Spinal cord (tissue), 10 donors: Measurements from ENCODE around the gene JPT1. TPM values are rescaled to one million over a fixed set of nuclear protein-coding genes. Genes with fewer than 3 reads are reported as not detected.

ENCODE experiments used
- DNase-seq, 6 donors: peaks; one replicate each; pipeline versions ENCODE4 v3.0.0 to v3.0.0-alpha.2; 2013 to 2015; ENCODE audit warnings: low spot score in 6 of 6, low read depth in 4 of 6
- H3K27ac ChIP-seq: one replicate; pipeline ENCODE4 v1.5.1; 2013; ENCODE audit warnings: low read depth, low read length, control low read depth
- H3K27me3 ChIP-seq: one replicate; pipeline ENCODE4 v1.6.1; 2013; ENCODE audit warnings: low read length; ENCODE audit not compliant: control insufficient read depth, insufficient read depth
- H3K36me3 ChIP-seq: one replicate; pipeline ENCODE4 v1.6.1; 2013; ENCODE audit warnings: low read length; ENCODE audit not compliant: control insufficient read depth, insufficient read depth
- H3K4me1 ChIP-seq: one replicate; pipeline ENCODE4 v1.6.1; 2013; ENCODE audit warnings: low read length; ENCODE audit not compliant: control insufficient read depth, insufficient read depth
- H3K4me3 ChIP-seq: one replicate; pipeline ENCODE4 v1.5.1; 2013; ENCODE audit warnings: low read depth, low read length, control low read depth
- H3K9me3 ChIP-seq: one replicate; pipeline ENCODE4 v1.6.1; 2013; ENCODE audit warnings: low read length; ENCODE audit not compliant: control insufficient read depth, insufficient read depth
- WGBS: methylation state at CpG from one replicate; pipeline ENCODE4 v1.1.5; 2013; ENCODE audit warnings: missing lambda C conversion rate; ENCODE audit not compliant: insufficient coverage; 5-methylcytosine and 5-hydroxymethylcytosine counted together
- long read RNA-seq, 4 donors: transcript quantifications; one replicate each; lab custom pipeline, GENCODE V29; 2026
- polyA plus RNA-seq, 2 donors: library from polyadenylated mRNA; unstranded; fragments of 120-200 nt; gene quantifications; one replicate each; pipeline ENCODE4 v1.2.1, GENCODE V29; 2013; ENCODE audit not compliant: insufficient read length in 2 of 2
- total RNA-seq, 2 donors: library from RNA; depleted of rRNA in 1 of 2; stranded (reverse); fragments of 120-200 nt in 1 of 2; fragments of >200 nt in 1 of 2; gene quantifications; one replicate each; pipeline versions ENCODE4 v1.2.3 to v1.2.4, GENCODE V29; 2013 to 2014
- donor health status: healthy.

The JPT1 gene
- 100 to 1,000 TPM in 1 of 2 donors, 10 to 100 TPM in 1; 79.8 to 116 TPM for total RNA-seq
- 100 to 1,000 TPM; 319 to 353 TPM for polyA plus RNA-seq
- long read RNA-seq, donor 1, partial matches to known transcripts, result 8 of 65 reads
- long read RNA-seq, donor 1, other reads (novel, unspliced or antisense), result 56 of 65 reads
- long read RNA-seq, donor 2, partial matches to known transcripts, result 0 of 32 reads
- long read RNA-seq, donor 2, other reads (novel, unspliced or antisense), result 32 of 32 reads
- long read RNA-seq, donor 3, partial matches to known transcripts, result 0 of 44 reads
- long read RNA-seq, donor 3, other reads (novel, unspliced or antisense), result 44 of 44 reads
- long read RNA-seq, donor 4, partial matches to known transcripts, result 0 of 22 reads
- long read RNA-seq, donor 4, other reads (novel, unspliced or antisense), result 22 of 22 reads

- under 1% methylated on average over 44 of the region's 67 CpGs for WGBS
- H3K9me3 ChIP-seq, result no peaks in the 10 kb centered on the region
- H3K4me1 ChIP-seq, result peaks cover 18% of the 10 kb centered on the region
- H3K27ac ChIP-seq, result peak within 1 kb of the TSS; percentile 83
- H3K36me3 ChIP-seq, result peaks cover 15% of the 10 kb centered on the region
- peak within 1 kb of the TSS; percentile 85 for H3K4me3 ChIP-seq
- no peaks in the 10 kb centered on the region for H3K27me3 ChIP-seq
- DNase-seq, result peak; percentile 85 to 100 (median 98)
Observed at GRCh38 chr17:75154195-75155106, at the start of gene JPT1. Gene JPT1 (minus strand): TSS chr17:75154512. CDS start chr17:75154397, 115 bp downstream.

GRCh38 chr17:75199886-75200618 is 45.7 kb upstream of the JPT1 start:
- H3K4me1 ChIP-seq, result peaks cover 8% of the 10 kb centered on the region
- no peaks in the 10 kb centered on the region for H3K27me3 ChIP-seq
- no peak for DNase-seq
- H3K27ac ChIP-seq, result no peak overlapping the region
- no peak overlapping the region for H3K4me3 ChIP-seq
- H3K36me3 ChIP-seq, result no peaks in the 10 kb centered on the region
- WGBS, result 96% methylated on average over 3 of the region's 6 CpGs
- H3K9me3 ChIP-seq, result no peaks in the 10 kb centered on the region

- no peak overlapping the region for H3K4me3 ChIP-seq
- H3K4me1 ChIP-seq, result no peaks in the 10 kb centered on the region
- H3K36me3 ChIP-seq, result no peaks in the 10 kb centered on the region
- no peaks in the 10 kb centered on the region for H3K27me3 ChIP-seq
- H3K27ac ChIP-seq, result no peak overlapping the region
- H3K9me3 ChIP-seq, result no peaks in the 10 kb centered on the region
- DNase-seq, result no peak
- WGBS, result no CpG with 5 or more reads among the region's 5 CpGs
Observed at GRCh38 chr17:75194879-75195278, 40.6 kb upstream of the JPT1 start.

- H3K36me3 ChIP-seq, result no peaks in the 10 kb centered on the region
- H3K27ac ChIP-seq, result no peak overlapping the region
- no CpG with 5 or more reads among the region's 4 CpGs for WGBS
- DNase-seq, result no peak
- no peak overlapping the region for H3K4me3 ChIP-seq
- no peaks in the 10 kb centered on the region for H3K4me1 ChIP-seq
- H3K27me3 ChIP-seq, result no peaks in the 10 kb centered on the region
- H3K9me3 ChIP-seq, result no peaks in the 10 kb centered on the region
Observed at GRCh38 chr17:75191584-75191983, 37.3 kb upstream of the JPT1 start.

GRCh38 chr17:75188614-75189013 is 34.3 kb upstream of the JPT1 start:
- H3K27me3 ChIP-seq, result no peaks in the 10 kb centered on the region
- H3K9me3 ChIP-seq, result no peaks in the 10 kb centered on the region
- 96% methylated on average over 3 of the region's 6 CpGs for WGBS
- no peaks in the 10 kb centered on the region for H3K36me3 ChIP-seq
- H3K27ac ChIP-seq, result no peak overlapping the region
- H3K4me1 ChIP-seq, result peaks cover under 1% of the 10 kb centered on the region
- DNase-seq, result no peak
- H3K4me3 ChIP-seq, result no peak overlapping the region

GRCh38 chr17:75183999-75184884 is 29.9 kb upstream of the JPT1 start:
- WGBS, result 95% methylated on average over 7 of the region's 9 CpGs
- no peaks in the 10 kb centered on the region for H3K9me3 ChIP-seq
- H3K4me3 ChIP-seq, result no peak overlapping the region
- DNase-seq, result no peak
- peaks cover 16% of the 10 kb centered on the region for H3K4me1 ChIP-seq
- peaks cover 9% of the 10 kb centered on the region for H3K36me3 ChIP-seq
- no peak overlapping the region for H3K27ac ChIP-seq
- H3K27me3 ChIP-seq, result no peaks in the 10 kb centered on the region

GRCh38 chr17:75182569-75183436 is 28.5 kb upstream of the JPT1 start, which contains the start of gene SUMO2:
Gene SUMO2 (minus strand): TSS chr17:75182959. CDS start chr17:75182834, 125 bp downstream.
- H3K27me3 ChIP-seq, result no peaks in the 10 kb centered on the region
- H3K4me3 ChIP-seq, result peak within 1 kb of the TSS; percentile 77
- WGBS, result under 1% methylated on average over 79 of the region's 92 CpGs

GRCh38 chr17:75182319-75182568 is 27.9 kb upstream of the JPT1 start:
- Histone ChIP-seq H3K4me1 (peaks cover 16% of the 10 kb centered on the region), H3K9me3 (no peaks in the 10 kb centered on the region), H3K27ac (peak overlapping the region; percentile 79), H3K36me3 (peaks cover 26% of the 10 kb centered on the region), H3K4me3 (peak overlapping the region; percentile 77), H3K27me3 (no peaks in the 10 kb centered on the region)
- under 1% methylated on average over 33 of the region's 33 CpGs for WGBS
- DNase-seq, result no peak

More at GRCh38 chr17:75182569-75183436, 28.5 kb upstream of the JPT1 start, which contains the start of gene SUMO2:
- peak; percentile 84 to 98 (median 92) for DNase-seq
- no peaks in the 10 kb centered on the region for H3K9me3 ChIP-seq
- H3K27ac ChIP-seq, result peak within 1 kb of the TSS; percentile 99
- peaks cover 16% of the 10 kb centered on the region for H3K4me1 ChIP-seq
- H3K36me3 ChIP-seq, result peaks cover 21% of the 10 kb centered on the region
